IMR-90 (cell line): ENCODE results near the gene VDR. TPM values are rescaled to one million over a fixed set of nuclear protein-coding genes. Genes with fewer than 3 reads are reported as not detected.

Source experiments
- ATAC-seq: fragments of 200-7000 bp; cut with Tn5 transposase; 2 replicates; pipeline ENCODE4 v1.9.1; 2020; ENCODE audit warnings: low read depth, mild to moderate bottlenecking, moderate library complexity
- BruUV-seq: library from RNA; stranded (reverse); fragments of 400-500 nt; replicated peaks from 2 replicates; lab custom pipeline; 2021; lab: Mats Ljungman, UMichigan
- CTCF ChIA-PET: fragments of 300-600 bp; formaldehyde crosslinking; extraction: SDS; loops from one replicate; lab custom pipeline; 2021; ENCODE audit warnings: antibody characterized with exemption; lab: Yijun Ruan, JAX
- POLR2A ChIA-PET: fragments of 300-600 bp; sonication (Branson Sonifier 250); formaldehyde crosslinking; loops from one replicate; lab custom pipeline; 2022; ENCODE audit warnings: antibody characterized with exemption; ENCODE audit not compliant: unreplicated experiment; lab: Charles Lee
- DNase-seq: peaks from one replicate; pipeline ENCODE4 v3.0.0; 2013
- H2AFZ ChIP-seq: replicated peaks from 2 replicates; pipeline ENCODE3; 2013; ENCODE audit warnings: low read length, mild to moderate bottlenecking; ENCODE audit not compliant: poor library complexity
- H2AK5ac ChIP-seq: 2 replicates; pipeline ENCODE4 v1.6.1; 2013; ENCODE audit warnings: low read depth, low read length, inconsistent platforms
- H2AK9ac ChIP-seq: replicated peaks from 2 replicates; pipeline ENCODE3; 2013; ENCODE audit warnings: mild to moderate bottlenecking, low read depth, low read length, moderate library complexity; ENCODE audit not compliant: poor library complexity
- H2BK120ac ChIP-seq: 2 replicates; pipeline ENCODE4 v1.6.1; 2013; ENCODE audit warnings: low read depth, low read length, inconsistent platforms
- H2BK15ac ChIP-seq: 3 replicates; pipeline ENCODE4 v1.6.1; 2013; ENCODE audit warnings: low read depth, low read length, inconsistent platforms
- H2BK20ac ChIP-seq: 2 replicates; pipeline ENCODE4 v1.6.1; 2013; ENCODE audit warnings: low read depth, mild to moderate bottlenecking, inconsistent platforms, low read length, moderate library complexity
- H2BK5ac ChIP-seq: 2 replicates; pipeline ENCODE4 v1.6.1; 2013; ENCODE audit warnings: mild to moderate bottlenecking, low read depth, low read length, inconsistent platforms; ENCODE audit not compliant: poor library complexity, severe bottlenecking
- H3K14ac ChIP-seq: replicated peaks from 2 replicates; pipeline ENCODE4 v1.6.1; 2013; ENCODE audit warnings: low read depth, low read length, inconsistent platforms
- H3K18ac ChIP-seq: 2 replicates; pipeline ENCODE4 v1.6.1; 2013; ENCODE audit warnings: low read depth, low read length, control low read depth
- H3K23ac ChIP-seq: 2 replicates; pipeline ENCODE4 v1.6.1; 2013; ENCODE audit warnings: low read depth, low read length, inconsistent platforms
- H3K27ac ChIP-seq: 2 replicates; pipeline ENCODE4 v1.5.1; 2013; ENCODE audit warnings: mild to moderate bottlenecking, control low read depth, low read length; ENCODE audit not compliant: insufficient read depth
- H3K27me3 ChIP-seq: 2 replicates; pipeline ENCODE4 v1.6.1; 2013; ENCODE audit warnings: low read length; ENCODE audit not compliant: control insufficient read depth, insufficient read depth
- H3K36me3 ChIP-seq: 2 replicates; pipeline ENCODE4 v1.6.1; 2013; ENCODE audit warnings: low read length, mixed read lengths; ENCODE audit not compliant: control insufficient read depth, insufficient read depth
- H3K4ac ChIP-seq: 2 replicates; pipeline ENCODE4 v1.6.1; 2013; ENCODE audit warnings: low read depth, low read length, inconsistent platforms
- H3K4me1 ChIP-seq: 2 replicates; pipeline ENCODE4 v1.6.1; 2013; ENCODE audit warnings: low read length, mixed read lengths; ENCODE audit not compliant: control insufficient read depth, insufficient read depth
- H3K4me2 ChIP-seq: 2 replicates; pipeline ENCODE4 v1.6.1; 2013; ENCODE audit warnings: low read depth, mild to moderate bottlenecking, control low read depth, low read length, moderate library complexity
- H3K4me3 ChIP-seq: 2 replicates; pipeline ENCODE4 v1.5.1; 2013; ENCODE audit warnings: low read depth, mild to moderate bottlenecking, control low read depth, low read length, moderate library complexity; ENCODE audit not compliant: insufficient read depth
- H3K56ac ChIP-seq: 2 replicates; pipeline ENCODE4 v1.6.1; 2013; ENCODE audit warnings: low read length, inconsistent platforms; ENCODE audit not compliant: insufficient read depth; ENCODE audit errors: extremely low read depth
- H3K79me1 ChIP-seq, 2 experiments: 2 replicates each; pipeline ENCODE4 v1.6.1; 2013; ENCODE audit warnings: low read length in 2 of 2, inconsistent platforms in 1 of 2, low read depth in 1 of 2
- H3K9ac ChIP-seq: 2 replicates; pipeline ENCODE4 v1.6.1; 2013; ENCODE audit warnings: low read depth, low read length, control low read depth
- H3K9me1 ChIP-seq: 2 replicates; pipeline ENCODE4 v1.6.1; 2013; ENCODE audit warnings: low read length, inconsistent platforms; ENCODE audit not compliant: insufficient read depth
- H3K9me3 ChIP-seq: 2 replicates; pipeline ENCODE4 v1.6.1; 2013; ENCODE audit warnings: low read length; ENCODE audit not compliant: control insufficient read depth, insufficient read depth
- H4K20me1 ChIP-seq: 2 replicates; pipeline ENCODE4 v1.6.1; 2013; ENCODE audit warnings: low read length, inconsistent platforms; ENCODE audit not compliant: insufficient read depth
- H4K5ac ChIP-seq: 2 replicates; pipeline ENCODE4 v1.6.1; 2013; ENCODE audit warnings: mild to moderate bottlenecking, low read depth, low read length, control low read depth
- H4K8ac ChIP-seq, 2 experiments: 2 replicates each; pipeline ENCODE4 v1.6.1; 2013; ENCODE audit warnings: low read depth in 2 of 2, low read length in 2 of 2, control low read depth in 1 of 2, inconsistent platforms in 1 of 2
- H4K91ac ChIP-seq: 2 replicates; pipeline ENCODE4 v1.6.1; 2013; ENCODE audit warnings: low read depth, low read length, inconsistent platforms; ENCODE audit not compliant: insufficient read depth
- BHLHE40 ChIP-seq: fragments of 150-350 bp; IDR thresholded peaks from 2 replicates; pipeline ENCODE4 v1.6.1; 2016; ENCODE audit warnings: mild to moderate bottlenecking, low read depth, low read length
- CEBPB ChIP-seq: IDR thresholded peaks from 2 replicates; pipeline ENCODE4 v1.6.1; 2012; ENCODE audit warnings: low read depth, low read length, improper control_type of control experiment
- CHD1 ChIP-seq: IDR thresholded peaks from 2 replicates; pipeline ENCODE4 v1.6.1; 2012; ENCODE audit warnings: low read depth, low read length, improper control_type of control experiment
- CTCF ChIP-seq: conservative IDR thresholded peaks from 2 replicates; pipeline ENCODE4 v1.5.1; 2012; ENCODE audit warnings: mild to moderate bottlenecking, low read depth, low read length, improper control_type of control experiment
- FOS ChIP-seq: fragments of 150-350 bp; IDR thresholded peaks from 2 replicates; pipeline ENCODE4 v1.6.1; 2016; ENCODE audit warnings: low read depth, low read length
- MAFK ChIP-seq: IDR thresholded peaks from 2 replicates; pipeline ENCODE4 v1.6.1; 2012; ENCODE audit warnings: low read depth, low read length, improper control_type of control experiment
- MAZ ChIP-seq: IDR thresholded peaks from 2 replicates; pipeline ENCODE4 v1.6.1; 2012; ENCODE audit warnings: low read depth, mild to moderate bottlenecking, low read length, improper control_type of control experiment, moderate library complexity, borderline replicate concordance
- MXI1 ChIP-seq: IDR thresholded peaks from 2 replicates; pipeline ENCODE4 v1.6.1; 2012; ENCODE audit warnings: low read depth, mild to moderate bottlenecking, low read length, moderate library complexity, borderline replicate concordance
- NFE2L2 ChIP-seq: fragments of 150-350 bp; IDR thresholded peaks from 2 replicates; pipeline ENCODE4 v1.6.1; 2016; ENCODE audit warnings: low read depth, mild to moderate bottlenecking, low read length
- POLR2A ChIP-seq: IDR thresholded peaks from 2 replicates; pipeline ENCODE4 v1.6.1; 2012; ENCODE audit warnings: mild to moderate bottlenecking, low read depth, low read length
- RAD21 ChIP-seq: IDR thresholded peaks from 2 replicates; pipeline ENCODE4 v1.6.1; 2012; ENCODE audit warnings: low read length, improper control_type of control experiment
- RCOR1 ChIP-seq: IDR thresholded peaks from 2 replicates; pipeline ENCODE4 v1.6.1; 2012; ENCODE audit warnings: mild to moderate bottlenecking, low read length, improper control_type of control experiment; ENCODE audit not compliant: insufficient replicate concordance
- RFX5 ChIP-seq: IDR thresholded peaks from 2 replicates; pipeline ENCODE4 v1.8.0; 2012; ENCODE audit warnings: low read depth, mild to moderate bottlenecking, low read length, moderate library complexity
- SMC3 ChIP-seq: fragments of 150-350 bp; IDR thresholded peaks from 2 replicates; pipeline ENCODE4 v1.6.1; 2016; ENCODE audit warnings: low read depth, mild to moderate bottlenecking, antibody characterized with exemption, low read length, moderate library complexity
- USF2 ChIP-seq: fragments of 150-350 bp; IDR thresholded peaks from 2 replicates; pipeline ENCODE4 v1.6.1; 2017; ENCODE audit warnings: mild to moderate bottlenecking, antibody characterized with exemption, low read length, low read depth
- WGBS, 2 experiments: methylation state at CpG; one replicate each; pipeline versions ENCODE4 v1.1.5 to v1.1.7; 2013; ENCODE audit warnings: missing lambda C conversion rate in 2 of 2; ENCODE audit not compliant: insufficient read length in 1 of 2; ENCODE audit errors: extremely low coverage in 2 of 2; 5-methylcytosine and 5-hydroxymethylcytosine counted together
- dilution Hi-C: fragments of 300-500 bp; cut with HindIII; formaldehyde crosslinking; loops from one replicate; pipeline ENCODE4 v1.14.3; 2018; ENCODE audit warnings: low sequenced_read_pairs; ENCODE audit not compliant: unreplicated experiment
- in situ Hi-C: fragments of 300-500 bp; cut with MboI; formaldehyde crosslinking; loops from 3 replicates; pipeline ENCODE4 v1.14.3; 2019; ENCODE audit warnings: low sequenced_read_pairs, inconsistent platforms, mixed read lengths
- intact Hi-C: fragments of 100-400 bp; cut with micrococcal nuclease; formaldehyde crosslinking; loops from 2 replicates; pipeline ENCODE4 v1.10.0; 2022
- polyA plus RNA-seq, 3 experiments: library from polyadenylated mRNA; depleted of rRNA; stranded (reverse); fragments of >200 nt; gene quantifications; 2 replicates each; pipeline ENCODE4 v1.2.3, GENCODE V29; 2012; ENCODE audit warnings: low replicate concordance in 1 of 3
- total RNA-seq: library from RNA; depleted of rRNA; stranded (reverse); fragments of >200 nt; gene quantifications from 2 replicates; pipeline ENCODE4 v1.2.3, GENCODE V29; 2012

Gene VDR
- total and polyA plus RNA-seq, 2 of the 4 experiments (the other 2 are of a cell fraction), result 5.4 to 8.5 TPM

DNA sequence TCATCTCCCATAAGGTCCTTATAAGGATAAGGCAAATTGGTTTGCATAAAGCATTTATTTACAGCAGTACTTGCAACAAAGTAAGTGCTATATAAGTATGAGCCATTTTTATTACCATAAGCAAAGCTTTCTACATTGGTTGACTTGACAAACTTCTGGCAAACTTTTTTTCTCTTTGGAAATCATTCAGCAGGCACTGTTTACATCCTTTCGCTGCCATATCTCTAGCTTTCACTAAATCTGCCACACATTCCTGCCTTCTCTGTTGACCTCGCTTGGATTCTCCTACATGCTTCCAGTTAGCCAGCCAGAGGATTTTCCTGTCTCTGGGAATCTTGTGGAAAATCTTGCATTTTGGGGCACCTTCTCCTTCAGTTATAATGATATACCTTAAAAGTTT, 63.3 kb downstream of the VDR start:
- H2AFZ ChIP-seq, result no peak overlapping the region
- H2BK15ac ChIP-seq, result no peak overlapping the region
- H4K5ac ChIP-seq, result no peak overlapping the region
- no peak overlapping the region for H2AK5ac ChIP-seq
- H2BK120ac ChIP-seq, result no peak overlapping the region
- no peak overlapping the region for H3K4me3 ChIP-seq
- dilution Hi-C loops (loop anchor here (10.0 kb wide), 1 partner anchor 57 kb away; no protein-coding TSS in a partner anchor), in situ Hi-C loops (no loop called here), intact Hi-C loops (no loop called here)
- TF ChIP-seq SMC3, result no peak
- TF ChIP-seq CEBPB, result no peak
- TF ChIP-seq RFX5, result no peak
- no peak for TF ChIP-seq CHD1
- TF ChIP-seq MXI1, result no peak
- no peak for TF ChIP-seq CTCF
- TF ChIP-seq NFE2L2, result no peak
- no peak for TF ChIP-seq BHLHE40
- no peak for TF ChIP-seq USF2
- TF ChIP-seq FOS, result no peak
- no peak for TF ChIP-seq POLR2A
- no peak for TF ChIP-seq RCOR1
- TF ChIP-seq MAFK, result no peak
- TF ChIP-seq RAD21, result no peak
- TF ChIP-seq MAZ, result no peak
- no peaks in the 10 kb centered on the region; the same call in 1 of the 2 replicates for H4K20me1 ChIP-seq
- H3K9me1 ChIP-seq, result 0 out of 2 replicates have a peak, but pooled peaks cover 5% of the 10 kb centered on the region
- WGBS, 2 experiments, result no CpG with 5 or more reads among the region's 2 CpGs
- no peak overlapping the region for H2AK9ac ChIP-seq
- no peak overlapping the region for H3K4me2 ChIP-seq
- DNase-seq, result peak; percentile 48
- no peak overlapping the region for H3K27ac ChIP-seq
- H3K9ac ChIP-seq, result no peak overlapping the region
- BruUV-seq, result no TSS peak
- CTCF ChIA-PET, result interaction anchor here (1.2 kb wide), 2 partner anchors 99 to 108 kb away, joined by 3 read pairs; no protein-coding TSS in a partner anchor
- H4K8ac ChIP-seq, result peak overlapping the region in 1 of 2 experiments; percentile 75; a peak in 1 of 4 replicates
- no peaks in the 10 kb centered on the region for H3K79me1 ChIP-seq
- H3K27me3 ChIP-seq, result no peaks in the 10 kb centered on the region
- H3K4me1 ChIP-seq, result peaks cover 9% of the 10 kb centered on the region
- H3K36me3 ChIP-seq, result 0 out of 2 replicates have a peak, but pooled peaks cover 3% of the 10 kb centered on the region
- H2BK5ac ChIP-seq, result no peak overlapping the region
- H3K18ac ChIP-seq, result no peak overlapping the region
- POLR2A ChIA-PET, result no interaction called here
- no peak overlapping the region for H2BK20ac ChIP-seq
- no peak overlapping the region for H3K14ac ChIP-seq
- peak; percentile 47 for ATAC-seq
- H3K56ac ChIP-seq, result no peak overlapping the region
- peak overlapping the region; percentile 11; the same call in 1 of the 2 replicates for H3K4ac ChIP-seq
- no peaks in the 10 kb centered on the region for H3K9me3 ChIP-seq
- no peak overlapping the region for H3K23ac ChIP-seq
- H4K91ac ChIP-seq, result no peak overlapping the region
